Activated naive CD4-positive, alpha-beta T cell treated with anti-CD3 and anti-CD28 coated beads, Interleukin-2, amount 10 ng/mL, durations not matched to agents 7 days and 5 days (primary cell): ENCODE results near the gene ZNF319.
A peak's percentile ranks its signal among the peaks of the same experiment; 100 is the strongest.

Experiments
- CTCF ChIA-PET: fragments of 350-600 bp; sonication (Branson Sonifier 250); formaldehyde crosslinking; loops from one replicate; lab custom pipeline; 2021; ENCODE audit warnings: antibody characterized with exemption; lab: Charles Lee
- DNase-seq: peaks from one replicate; pipeline ENCODE4 v3.0.0-alpha.2; 2020
- H3K27ac Mint-ChIP-seq: one replicate; pipeline ENCODE4 v1.8.0; 2021; ENCODE audit warnings: mild to moderate bottlenecking, moderate library complexity, mixed read lengths
- H3K27me3 Mint-ChIP-seq: one replicate; pipeline ENCODE4 v1.8.0; 2021; ENCODE audit warnings: mild to moderate bottlenecking, mixed read lengths
- H3K36me3 Mint-ChIP-seq: one replicate; pipeline ENCODE4 v1.8.0; 2021; ENCODE audit warnings: mixed read lengths
- H3K4me1 Mint-ChIP-seq: one replicate; pipeline ENCODE4 v1.8.0; 2021; ENCODE audit warnings: mixed read lengths
- H3K4me3 Mint-ChIP-seq: one replicate; pipeline ENCODE4 v1.8.0; 2021; ENCODE audit warnings: mild to moderate bottlenecking, moderate library complexity, mixed read lengths
- H3K9me3 Mint-ChIP-seq: one replicate; pipeline ENCODE4 v1.8.0; 2021; ENCODE audit warnings: mixed read lengths

ZNF319 gene

GRCh38 chr16:57999971-58000705 lies at the start of gene ZNF319:
TSS of gene ZNF319 (minus strand) at chr16:58000672. CDS start at chr16:57998265, 2,407 bp downstream.
- H3K27me3 Mint-ChIP-seq, result no peaks in the 10 kb centered on the region
- peak; percentile 46 for DNase-seq
- H3K9me3 Mint-ChIP-seq, result no peaks in the 10 kb centered on the region
- H3K4me1 Mint-ChIP-seq, result peaks cover 71% of the 10 kb centered on the region
- H3K4me3 Mint-ChIP-seq, result peak within 1 kb of the TSS; percentile 90
- H3K36me3 Mint-ChIP-seq, result peaks cover 37% of the 10 kb centered on the region
- CTCF ChIA-PET, result interaction anchor here (0.7 to 3.2 kb wide), 6 partner anchors 34 to 190 kb away, joined by 3 to 22 read pairs (median 3); no protein-coding TSS in a partner anchor
- H3K27ac Mint-ChIP-seq, result peak within 1 kb of the TSS; percentile 94

DNA sequence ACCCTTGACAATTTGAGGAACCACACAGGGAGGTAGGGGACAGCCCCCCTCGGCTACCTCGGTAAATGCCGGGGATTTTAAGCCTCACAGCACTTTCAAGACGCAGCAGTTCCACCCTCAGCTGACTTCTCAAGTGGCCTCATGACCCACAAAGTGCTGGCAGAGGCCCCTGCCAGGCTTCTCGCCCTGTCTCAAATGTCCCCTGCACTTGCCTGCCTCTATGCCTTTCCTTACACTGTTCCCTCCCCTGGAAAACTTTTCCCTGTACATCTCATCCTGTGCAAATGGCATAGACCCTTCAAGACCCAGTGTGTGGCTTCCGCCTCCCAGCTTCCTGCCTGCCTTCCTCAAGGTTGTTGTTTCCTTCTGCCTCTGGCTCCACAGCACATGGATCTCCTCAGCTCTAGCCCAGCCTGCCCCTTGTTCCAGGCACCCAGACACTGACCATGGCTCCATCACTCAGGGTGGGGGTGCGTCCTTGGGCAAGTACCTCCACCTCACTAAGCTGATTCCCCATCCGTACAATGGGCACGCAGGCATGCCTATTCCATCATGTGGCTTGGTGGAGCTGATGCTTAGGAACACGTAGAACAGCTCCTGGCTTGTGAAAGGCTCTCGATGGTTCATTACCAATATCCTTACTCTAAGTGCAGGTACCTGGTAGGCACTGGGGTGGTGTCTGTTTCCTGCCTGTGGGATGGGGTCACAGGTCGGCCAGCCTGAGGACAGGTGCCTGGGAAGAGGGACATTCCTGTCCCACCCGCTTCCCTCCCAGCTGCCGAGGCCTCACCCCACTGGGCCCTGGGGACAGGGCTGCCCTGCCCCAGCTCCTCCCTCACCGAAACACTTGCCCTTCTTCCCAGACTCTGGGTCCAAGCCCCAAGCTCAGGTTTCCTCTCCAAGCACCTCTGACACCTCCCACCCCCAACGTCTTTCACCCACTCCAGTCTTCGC lies 49.0 kb upstream of the ZNF319 start:
- Mint-ChIP-seq H3K4me3 (no peak overlapping the region), H3K36me3 (no peaks in the 10 kb centered on the region), H3K4me1 (no peaks in the 10 kb centered on the region), H3K9me3 (no peaks in the 10 kb centered on the region), H3K27me3 (no peaks in the 10 kb centered on the region), H3K27ac (no peak overlapping the region)
- CTCF ChIA-PET, result no interaction called here
- no peak for DNase-seq

GRCh38 chr16:58048494-58049231 lies 48.2 kb upstream of the ZNF319 start:
- CTCF ChIA-PET, result no interaction called here
- DNase-seq, result no peak

GRCh38 chr16:58047557-58048348 lies 47.3 kb upstream of the ZNF319 start:
- Mint-ChIP-seq H3K36me3 (no peaks in the 10 kb centered on the region), H3K4me3 (no peak overlapping the region), H3K27ac (no peak overlapping the region), H3K27me3 (no peaks in the 10 kb centered on the region), H3K9me3 (no peaks in the 10 kb centered on the region), H3K4me1 (no peaks in the 10 kb centered on the region)
- CTCF ChIA-PET, result no interaction called here
- no peak for DNase-seq

More at GRCh38 chr16:58048494-58049231, 48.2 kb upstream of the ZNF319 start:
- no peaks in the 10 kb centered on the region for H3K36me3 Mint-ChIP-seq
- no peaks in the 10 kb centered on the region for H3K9me3 Mint-ChIP-seq
- no peak overlapping the region for H3K27ac Mint-ChIP-seq
- H3K4me1 Mint-ChIP-seq, result no peaks in the 10 kb centered on the region
- no peak overlapping the region for H3K4me3 Mint-ChIP-seq
- H3K27me3 Mint-ChIP-seq, result no peaks in the 10 kb centered on the region

DNA sequence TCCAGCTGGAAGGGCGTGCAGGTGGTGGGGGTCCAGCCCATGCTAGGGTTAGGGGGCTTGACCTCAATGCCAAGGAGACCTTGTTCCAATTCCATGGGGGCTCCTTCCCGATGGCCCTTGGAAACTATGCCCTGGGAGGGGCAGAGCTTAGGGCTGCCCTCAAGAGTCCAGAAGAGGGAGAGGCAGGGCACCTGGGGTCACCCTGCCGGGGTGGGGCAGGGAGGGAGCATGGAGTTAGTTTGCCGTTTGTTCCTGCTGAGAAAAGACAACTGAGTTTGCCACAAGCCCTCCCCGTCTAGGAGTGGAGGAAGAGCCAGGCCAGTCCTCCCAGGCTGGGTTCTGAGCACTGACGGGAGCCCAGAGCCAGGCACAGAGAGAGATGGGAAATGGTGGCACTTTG lies 46.5 kb upstream of the ZNF319 start:
- H3K36me3 Mint-ChIP-seq, result no peaks in the 10 kb centered on the region
- CTCF ChIA-PET, result no interaction called here

GRCh38 chr16:58046054-58046881 lies 45.8 kb upstream of the ZNF319 start:
- CTCF ChIA-PET, result no interaction called here
- Mint-ChIP-seq H3K27me3 (no peaks in the 10 kb centered on the region), H3K4me1 (no peaks in the 10 kb centered on the region), H3K4me3 (no peak overlapping the region), H3K27ac (no peak overlapping the region), H3K9me3 (no peaks in the 10 kb centered on the region), H3K36me3 (no peaks in the 10 kb centered on the region)
- DNase-seq, result no peak

More for the DNA sequence above, 46.5 kb upstream of the ZNF319 start:
- H3K4me1 Mint-ChIP-seq, result no peaks in the 10 kb centered on the region
- DNase-seq, result no peak
- H3K27me3 Mint-ChIP-seq, result no peaks in the 10 kb centered on the region
- H3K9me3 Mint-ChIP-seq, result no peaks in the 10 kb centered on the region
- H3K4me3 Mint-ChIP-seq, result no peak overlapping the region
- H3K27ac Mint-ChIP-seq, result no peak overlapping the region

- Mint-ChIP-seq H3K27me3 (no peaks in the 10 kb centered on the region), H3K27ac (no peak overlapping the region), H3K4me3 (no peak overlapping the region), H3K36me3 (no peaks in the 10 kb centered on the region), H3K4me1 (no peaks in the 10 kb centered on the region), H3K9me3 (no peaks in the 10 kb centered on the region)
- CTCF ChIA-PET, result no interaction called here
- no peak for DNase-seq
Measured at GRCh38 chr16:58045096-58045495, 44.6 kb upstream of the ZNF319 start.

DNA sequence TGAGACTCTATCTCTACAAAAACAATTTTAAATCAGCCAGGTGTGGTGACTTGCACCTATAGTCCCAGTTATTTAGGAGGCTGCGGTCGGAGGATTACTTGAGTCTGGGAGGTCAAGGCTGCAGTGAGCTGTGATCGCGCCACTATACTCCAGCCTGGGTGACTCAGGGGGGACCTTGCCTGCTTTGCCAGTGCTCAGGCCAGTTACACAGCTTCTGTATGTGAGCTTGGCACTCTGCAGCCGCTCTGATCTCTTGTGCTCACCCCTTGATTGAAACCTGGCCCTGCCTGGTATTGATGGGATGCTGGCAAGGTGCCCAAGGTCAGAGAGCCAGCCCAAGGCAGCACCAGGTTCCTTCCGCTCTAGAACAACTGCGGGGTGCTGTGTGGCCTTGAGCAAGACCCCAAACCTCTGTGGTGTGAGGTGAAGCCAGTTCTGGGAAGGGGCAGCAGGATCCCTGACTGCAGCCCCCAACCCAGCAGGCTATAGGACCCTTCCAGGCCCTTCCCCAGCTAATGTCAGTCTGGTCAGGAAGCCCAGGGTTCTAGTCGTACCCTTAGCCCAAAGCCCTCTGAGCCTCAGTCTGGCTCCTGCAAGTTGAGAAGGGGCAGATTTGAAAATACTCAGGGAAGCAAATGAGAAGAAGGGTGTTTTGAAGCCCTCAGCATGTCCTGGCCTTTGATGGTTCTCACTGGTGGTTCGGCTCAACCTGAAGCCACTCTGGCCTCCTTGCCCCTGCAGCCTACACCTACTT lies 44.0 kb upstream of the ZNF319 start:
- CTCF ChIA-PET, result no interaction called here
- H3K36me3 Mint-ChIP-seq, result no peaks in the 10 kb centered on the region
- H3K27me3 Mint-ChIP-seq, result no peaks in the 10 kb centered on the region
- H3K4me1 Mint-ChIP-seq, result no peaks in the 10 kb centered on the region
- no peak for DNase-seq
- H3K4me3 Mint-ChIP-seq, result no peak overlapping the region
- no peaks in the 10 kb centered on the region for H3K9me3 Mint-ChIP-seq
- no peak overlapping the region for H3K27ac Mint-ChIP-seq

GRCh38 chr16:58043571-58044155 lies 43.2 kb upstream of the ZNF319 start:
- H3K27ac Mint-ChIP-seq, result no peak overlapping the region
- no peaks in the 10 kb centered on the region for H3K4me1 Mint-ChIP-seq
- no peaks in the 10 kb centered on the region for H3K9me3 Mint-ChIP-seq
- no peaks in the 10 kb centered on the region for H3K36me3 Mint-ChIP-seq
- CTCF ChIA-PET, result no interaction called here
- H3K27me3 Mint-ChIP-seq, result no peaks in the 10 kb centered on the region
- no peak overlapping the region for H3K4me3 Mint-ChIP-seq
- no peak for DNase-seq

DNA sequence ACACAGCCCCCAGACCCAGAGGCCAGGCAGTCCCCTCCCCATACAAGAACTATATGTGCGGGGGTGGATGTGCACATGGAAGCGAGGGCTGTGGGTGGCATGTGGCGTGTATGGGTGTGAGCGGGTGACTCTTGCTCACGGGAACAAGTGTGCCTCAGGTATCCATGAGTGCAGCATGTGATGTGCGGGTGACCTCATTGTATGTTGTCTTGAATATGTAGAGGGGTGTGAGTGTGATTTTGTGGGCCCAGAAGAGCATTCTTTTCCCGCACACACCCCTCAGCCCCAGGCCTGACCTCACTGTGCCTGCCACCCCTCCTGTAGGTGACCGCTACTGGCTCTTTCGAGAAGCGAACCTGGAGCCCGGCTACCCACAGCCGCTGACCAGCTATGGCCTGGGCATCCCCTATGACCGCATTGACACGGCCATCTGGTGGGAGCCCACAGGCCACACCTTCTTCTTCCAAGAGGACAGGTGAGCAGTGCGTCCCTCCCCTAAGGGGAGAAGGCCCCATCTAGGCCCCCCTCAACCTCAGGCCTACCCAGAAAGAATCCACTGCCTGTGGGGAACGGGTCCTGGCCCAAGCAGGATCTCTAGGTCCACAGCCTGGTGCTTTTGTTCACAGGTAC lies 42.5 kb upstream of the ZNF319 start:
- H3K4me1 Mint-ChIP-seq, result no peaks in the 10 kb centered on the region
- CTCF ChIA-PET, result interaction anchor here (0.6 kb wide), 1 partner anchor 79 kb away, joined by 3 read pairs; no protein-coding TSS in a partner anchor
- no peaks in the 10 kb centered on the region for H3K9me3 Mint-ChIP-seq
- DNase-seq, result no peak
- no peak overlapping the region for H3K4me3 Mint-ChIP-seq
- H3K27me3 Mint-ChIP-seq, result no peaks in the 10 kb centered on the region
- H3K27ac Mint-ChIP-seq, result no peak overlapping the region
- H3K36me3 Mint-ChIP-seq, result no peaks in the 10 kb centered on the region

DNA sequence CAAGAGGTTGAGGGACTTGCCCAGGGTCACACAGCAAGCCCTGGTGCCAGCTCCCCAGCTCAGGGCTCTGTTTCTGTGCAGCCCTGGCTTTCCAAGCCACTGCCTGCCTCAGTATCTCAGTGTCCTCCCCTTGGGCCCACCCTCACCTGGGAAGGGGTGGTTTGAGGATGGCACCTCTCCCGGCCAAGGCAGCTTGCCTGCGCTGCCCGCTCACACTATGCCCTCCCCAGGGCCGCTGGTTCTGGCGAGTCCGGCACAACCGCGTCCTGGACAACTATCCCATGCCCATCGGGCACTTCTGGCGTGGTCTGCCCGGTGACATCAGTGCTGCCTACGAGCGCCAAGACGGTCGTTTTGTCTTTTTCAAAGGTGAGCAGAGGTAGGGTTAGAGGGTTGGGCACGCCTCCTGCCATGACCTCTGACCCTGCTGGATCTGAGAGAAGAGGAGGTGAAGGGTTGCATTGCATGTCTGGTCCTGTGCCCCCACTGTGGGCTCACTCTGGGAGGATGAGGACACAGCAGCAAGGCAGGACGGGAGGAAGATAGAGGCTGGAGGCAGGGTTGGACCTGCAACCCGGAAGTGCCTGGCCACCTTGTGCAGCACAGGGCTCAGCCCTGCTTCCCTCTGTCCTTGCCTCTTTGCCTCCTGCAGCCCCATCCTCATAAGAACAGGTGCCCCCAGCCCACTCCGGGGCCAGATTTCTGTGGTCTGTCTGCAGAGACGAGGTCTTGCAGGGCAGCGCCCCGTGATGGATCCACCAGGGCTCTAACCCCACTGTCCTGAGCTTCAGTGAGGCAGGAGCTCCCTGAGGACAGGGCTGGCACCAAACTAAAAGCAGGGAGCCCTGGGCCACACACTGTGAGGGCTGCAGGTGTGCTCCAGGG lies 41.8 kb upstream of the ZNF319 start:
- Mint-ChIP-seq H3K27me3 (no peaks in the 10 kb centered on the region), H3K27ac (no peak overlapping the region), H3K36me3 (no peaks in the 10 kb centered on the region), H3K4me3 (no peak overlapping the region), H3K4me1 (no peaks in the 10 kb centered on the region), H3K9me3 (no peaks in the 10 kb centered on the region)
- DNase-seq, result no peak
- CTCF ChIA-PET, result interaction anchor here (0.6 kb wide), 1 partner anchor 79 kb away, joined by 3 read pairs; no protein-coding TSS in a partner anchor
